GM19372 (cell line): Measurements from ENCODE around the gene ST8SIA1.
"Not testable (repeated sequence)": the region's sequence is repeated elsewhere in the genome, so short reads cannot be mapped to it uniquely, and the experiment has no call there.

Experiments used
- ATAC-seq: cut with Tn5 transposase; IDR thresholded peaks from one replicate; pipeline ENCODE4 v1.9.1; 2021; ENCODE audit warnings: mild to moderate bottlenecking, low read depth, moderate library complexity; ENCODE audit not compliant: unreplicated experiment

The ST8SIA1 gene

GRCh38 chr12:22196236-22196635 lies 138.3 kb downstream of the ST8SIA1 start:
- no peak for ATAC-seq

- ATAC-seq = no peak
Observed at GRCh38 chr12:22190969-22191368, 143.5 kb downstream of the ST8SIA1 start.

- ATAC-seq = no peak
Observed at GRCh38 chr12:22188431-22188830, 146.1 kb downstream of the ST8SIA1 start.

- no peak for ATAC-seq
Observed at GRCh38 chr12:22180705-22181104, 153.8 kb downstream of the ST8SIA1 start.

- ATAC-seq = no peak
Observed at GRCh38 chr12:22173177-22173576, 161.3 kb downstream of the ST8SIA1 start.

DNA sequence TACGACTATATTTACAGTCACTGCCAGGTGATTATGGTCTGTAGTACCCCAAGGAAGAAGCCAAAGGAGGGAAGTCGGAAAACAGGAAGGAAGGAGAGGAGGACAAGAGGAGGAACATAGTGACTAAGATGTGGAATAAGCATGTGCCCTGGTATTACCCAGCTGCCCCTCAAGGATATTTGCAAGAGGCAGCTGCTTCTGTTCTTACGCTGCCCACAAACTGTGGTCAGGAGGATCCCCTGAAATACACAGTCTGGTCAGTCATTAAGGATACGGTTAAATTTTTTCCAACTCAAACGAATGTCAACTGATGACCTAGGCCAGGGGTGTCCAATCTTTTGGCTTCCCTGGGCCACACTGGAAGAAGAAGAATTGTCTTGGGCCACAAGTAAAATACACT lies 162.0 kb downstream of the ST8SIA1 start:
- no peak for ATAC-seq

DNA sequence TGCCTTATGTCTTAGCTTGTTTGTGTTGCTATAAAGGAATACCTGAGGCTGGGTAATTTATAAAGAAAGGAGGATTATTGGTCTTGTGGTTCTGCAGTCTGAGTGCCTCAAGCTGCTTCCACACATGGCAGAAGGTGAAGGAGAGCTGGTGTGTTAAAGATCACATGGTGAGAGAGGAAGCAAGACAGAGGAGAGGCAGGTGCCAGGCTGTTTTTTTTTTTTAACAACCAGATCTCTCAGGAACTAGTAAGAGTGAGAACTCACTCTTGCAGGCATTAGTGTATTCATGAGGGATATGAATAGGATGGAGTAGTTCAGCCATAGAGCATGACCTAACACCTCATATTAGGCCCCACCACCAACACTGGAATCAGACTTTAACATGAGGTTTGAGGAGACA lies 165.1 kb downstream of the ST8SIA1 start:
- ATAC-seq = no peak

DNA sequence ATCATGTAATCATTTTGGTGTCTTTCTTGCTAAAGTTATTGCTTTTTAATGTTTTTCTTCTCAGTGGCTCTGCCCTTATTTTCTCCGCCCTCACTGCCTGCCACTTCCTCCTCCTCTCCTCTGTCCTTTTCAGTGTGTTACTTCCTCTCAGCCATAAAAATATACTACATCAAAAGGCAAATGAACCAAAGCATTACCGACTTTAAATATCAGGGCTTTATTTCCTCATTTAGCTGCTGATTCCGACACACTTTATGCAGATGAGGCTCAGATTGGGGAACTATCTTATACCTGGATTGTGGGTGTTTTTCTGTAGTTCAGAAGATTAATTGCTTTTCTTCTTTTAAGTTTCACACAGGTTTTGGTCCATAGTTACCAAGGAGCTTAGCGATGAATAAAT lies 170.4 kb downstream of the ST8SIA1 start:
- no peak for ATAC-seq

DNA sequence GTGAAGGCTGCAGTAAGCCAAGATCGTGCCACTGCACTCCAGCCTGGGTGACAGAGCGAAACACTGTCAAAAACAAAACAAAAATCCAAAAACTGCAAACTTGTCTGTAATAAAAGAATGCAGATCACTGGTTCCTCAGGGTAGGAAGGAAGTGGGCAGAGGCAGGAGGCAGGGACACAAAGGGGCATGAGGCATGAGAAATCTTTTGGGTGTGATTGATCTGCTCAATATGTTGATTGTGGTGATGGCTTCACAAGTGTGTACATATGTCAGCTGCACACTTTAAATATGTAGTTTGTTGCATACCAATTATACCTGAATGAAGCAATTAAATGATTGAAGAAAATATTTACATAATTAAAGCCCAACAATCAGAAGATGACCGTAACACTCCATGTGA lies 170.9 kb downstream of the ST8SIA1 start:
- no peak for ATAC-seq

DNA sequence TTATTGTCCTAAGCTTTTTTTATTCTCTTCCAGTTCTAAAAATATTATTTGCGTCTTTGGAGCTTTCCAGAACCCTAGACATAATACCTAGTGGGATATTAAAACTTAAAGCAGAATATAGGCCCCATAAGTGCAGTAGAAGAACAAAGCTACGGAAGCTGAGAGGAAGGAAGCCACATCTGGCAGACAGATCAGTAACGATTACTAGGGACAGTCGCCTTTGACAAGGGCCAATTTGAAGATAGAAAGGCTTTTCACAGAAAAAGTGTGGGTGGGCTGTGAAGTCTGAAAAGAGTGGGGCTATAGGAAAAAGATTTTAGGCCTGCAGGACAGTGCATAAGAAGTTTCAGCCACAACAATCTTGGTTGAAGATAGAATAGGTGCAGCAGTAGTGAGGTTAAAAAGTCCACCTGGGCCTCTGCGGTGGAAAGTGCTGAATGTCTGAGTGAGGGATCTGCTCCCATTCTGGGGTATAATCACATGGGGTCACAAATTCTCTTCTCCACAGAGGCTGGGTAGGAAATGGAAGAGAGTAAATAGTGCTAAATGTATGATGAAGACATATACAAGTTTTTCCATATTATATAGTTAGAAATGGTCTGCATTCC lies 174.0 kb downstream of the ST8SIA1 start:
- ATAC-seq = no peak

- ATAC-seq = not testable (repeated sequence)
Observed at GRCh38 chr12:22149286-22149685, 185.2 kb downstream of the ST8SIA1 start.

DNA sequence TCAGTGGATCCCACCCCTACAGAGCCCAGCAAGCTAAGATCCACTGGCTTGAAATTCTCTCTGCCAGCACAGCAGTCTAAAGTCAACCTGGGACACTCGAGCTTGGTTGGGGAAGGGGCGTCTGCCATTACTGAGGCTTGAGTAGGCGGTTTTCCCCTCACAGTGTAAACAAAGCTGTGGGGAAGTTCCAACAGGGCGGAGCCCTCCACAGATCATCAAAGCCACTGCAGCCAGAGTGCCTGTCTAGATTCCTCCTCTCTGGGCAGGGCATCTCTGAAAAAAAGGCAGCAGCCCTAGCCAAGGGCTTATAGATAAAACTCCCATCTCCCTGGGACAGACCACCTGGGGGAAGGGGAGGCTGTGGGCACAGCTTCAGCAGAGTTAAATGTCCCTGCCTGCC lies 187.8 kb downstream of the ST8SIA1 start:
- not testable (repeated sequence) for ATAC-seq
